HK-2 (cell line): ENCODE data around the gene TCN1.
"Not testable (repeated sequence)": the region's sequence is repeated elsewhere in the genome, so short reads cannot be mapped to it uniquely, and the experiment has no call there.

Source experiments
- DNase-seq: peaks from one replicate; pipeline ENCODE4 v3.0.0-alpha.2; 2018; ENCODE audit not compliant: unreplicated experiment

TCN1 gene

GRCh38 chr11:59866397-59866796 is at the start of gene TCN1:
Gene TCN1, minus strand, starts transcription at chr11:59866487. Its CDS starts 17 bp downstream, at chr11:59866470.
- no peak for DNase-seq

- not testable (repeated sequence) for DNase-seq
These were observed 37.3 kb upstream of the TCN1 start for GRCh38 chr11:59903569-59903968.

GRCh38 chr11:59901306-59901705 is 35.0 kb upstream of the TCN1 start:
- DNase-seq = no peak

GRCh38 chr11:59900366-59901126 is 34.3 kb upstream of the TCN1 start:
- no peak for DNase-seq

- DNase-seq = no peak
These were observed 33.2 kb upstream of the TCN1 start for GRCh38 chr11:59899532-59899931.

DNA sequence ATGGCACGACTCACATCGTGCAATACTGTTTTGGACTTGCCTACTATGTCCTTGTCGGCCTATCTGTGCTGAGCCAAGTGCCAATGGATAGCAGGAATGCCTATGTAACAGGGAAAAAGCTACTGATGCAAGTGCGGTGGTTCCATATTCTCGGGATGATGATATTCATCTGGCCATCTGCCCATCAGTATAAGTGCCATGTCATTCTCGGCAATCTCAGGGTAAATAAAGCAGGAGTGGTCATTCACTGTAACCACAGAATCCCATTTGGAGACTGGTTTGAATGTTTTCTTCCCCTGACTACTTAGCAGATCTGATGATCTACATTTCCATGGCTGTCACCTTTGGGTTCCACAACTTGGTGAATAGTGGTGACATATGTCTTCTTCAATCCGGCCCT is 32.4 kb upstream of the TCN1 start:
- no peak for DNase-seq

GRCh38 chr11:59898046-59898445 is 31.8 kb upstream of the TCN1 start:
- no peak for DNase-seq

DNA sequence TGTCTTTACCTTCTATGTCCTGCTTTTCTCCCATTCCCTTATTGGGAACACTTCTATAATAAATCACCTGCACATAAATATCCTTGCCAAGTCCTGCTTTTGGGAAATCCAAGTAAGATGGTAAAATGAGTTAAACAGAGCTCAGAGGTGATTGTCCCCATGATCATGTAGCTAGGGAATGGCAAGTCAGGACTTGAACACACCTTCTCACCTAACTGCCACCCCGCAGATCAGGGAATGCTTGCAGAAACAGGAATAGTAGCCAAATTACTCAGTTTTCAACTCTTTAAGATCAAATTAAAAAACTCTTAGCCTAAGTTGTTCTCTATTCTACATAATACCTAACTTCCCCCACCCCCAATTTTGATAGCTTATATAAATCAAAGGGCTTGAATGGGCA is 28.3 kb upstream of the TCN1 start:
- DNase-seq = no peak

DNA sequence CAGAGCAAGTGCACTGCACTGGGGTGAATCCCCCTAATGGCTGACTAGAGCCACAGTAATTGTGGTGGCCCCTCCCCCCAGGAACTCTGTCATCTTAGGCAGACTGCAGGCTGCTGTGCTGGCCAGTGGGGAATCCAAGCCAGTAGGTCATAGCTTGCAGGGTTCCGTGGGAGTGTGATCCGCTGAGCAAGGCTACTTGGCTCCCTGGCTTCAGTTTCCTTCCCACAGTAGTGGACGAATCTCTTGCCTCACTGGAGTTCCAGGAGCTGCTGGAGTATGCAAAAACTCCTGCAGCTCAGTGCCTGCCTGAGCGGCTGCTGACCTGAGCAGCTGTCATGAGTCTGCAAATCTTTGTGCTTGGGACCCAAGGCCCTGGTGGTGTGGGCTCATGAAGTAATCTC is 25.5 kb upstream of the TCN1 start:
- DNase-seq = no peak

- DNase-seq = not testable (repeated sequence)
These were observed 20.9 kb upstream of the TCN1 start for GRCh38 chr11:59887156-59887555.

GRCh38 chr11:59883597-59883996 is 17.3 kb upstream of the TCN1 start:
- no peak for DNase-seq

DNA sequence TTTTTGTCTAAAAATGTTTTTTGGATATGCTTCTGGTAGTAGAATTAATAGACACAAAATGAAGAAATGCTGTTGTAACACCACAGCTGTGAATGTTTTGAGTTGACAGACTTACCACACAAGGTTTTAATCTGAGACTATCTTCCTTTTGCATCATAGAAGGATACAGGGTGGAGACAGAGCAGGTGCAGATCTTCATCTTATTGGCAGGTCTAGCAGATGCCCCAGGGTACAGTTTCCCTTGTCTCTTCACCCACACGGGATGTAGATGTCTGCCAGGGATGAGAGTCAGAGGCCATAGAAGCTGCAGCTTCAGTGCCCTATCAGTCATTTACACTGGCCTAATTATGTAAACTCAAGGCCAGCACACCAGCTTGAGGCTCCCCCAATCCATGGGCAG is 13.3 kb upstream of the TCN1 start:
- DNase-seq = no peak

DNA sequence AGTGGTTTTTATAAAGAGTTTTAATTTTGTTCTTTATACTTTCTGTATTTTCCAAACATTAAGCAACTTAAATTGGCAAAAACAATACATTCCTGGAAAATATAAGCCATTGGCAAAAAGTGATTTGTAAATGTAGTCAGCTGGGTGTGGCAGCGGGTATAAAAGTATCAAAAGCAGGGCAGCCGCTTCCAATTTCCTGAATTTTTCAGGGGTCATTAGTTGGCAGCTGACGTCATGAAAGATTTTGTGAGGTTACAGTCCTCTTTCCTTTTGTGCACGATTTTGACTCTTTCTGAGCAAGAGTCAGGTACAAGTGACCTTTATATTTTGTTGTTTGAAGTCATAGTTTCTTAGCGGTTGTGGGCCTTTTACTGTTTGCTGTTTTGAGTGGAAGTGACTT is 12.3 kb upstream of the TCN1 start, which contains the start of gene OOSP3:
Gene OOSP3, plus strand, starts transcription at position 208 of the 400 bp plus-strand sequence. Its CDS starts 27 bp downstream, at position 235.
- DNase-seq = no peak

GRCh38 chr11:59877784-59878183 is 11.5 kb upstream of the TCN1 start:
- DNase-seq = no peak

- no peak for DNase-seq
These were observed 11.0 kb upstream of the TCN1 start for GRCh38 chr11:59877325-59877724.

DNA sequence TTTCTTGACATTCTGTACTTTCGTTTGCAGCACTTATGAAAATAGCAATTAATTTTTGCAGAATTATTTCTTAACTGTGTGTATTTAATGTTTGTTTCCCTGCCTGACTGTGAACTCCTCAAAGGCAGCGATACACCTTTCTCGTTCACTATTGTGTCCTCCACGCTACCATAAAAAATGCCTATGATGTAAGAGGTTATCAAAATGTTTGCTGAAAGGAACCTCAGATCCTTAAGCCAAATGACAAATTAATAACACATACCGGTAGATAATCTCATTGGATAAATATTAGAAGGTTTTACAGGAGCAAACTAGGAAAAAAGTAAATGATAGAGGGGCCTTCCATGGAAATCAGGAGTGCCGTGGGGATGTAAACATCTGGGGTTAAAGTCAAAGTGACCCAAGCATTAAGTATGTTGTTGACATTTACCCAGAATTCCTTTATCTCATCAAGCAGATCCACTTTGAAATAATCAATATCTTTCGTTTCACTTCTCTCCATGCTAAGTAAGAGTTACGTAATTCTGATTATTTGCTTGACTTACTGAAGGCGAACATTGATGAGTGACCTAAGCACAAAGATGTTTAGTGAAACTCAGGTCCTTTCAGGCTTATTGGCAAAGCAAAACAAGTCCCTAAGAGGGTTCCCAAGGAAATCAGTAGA is 9.7 kb upstream of the TCN1 start:
- no peak for DNase-seq

DNA sequence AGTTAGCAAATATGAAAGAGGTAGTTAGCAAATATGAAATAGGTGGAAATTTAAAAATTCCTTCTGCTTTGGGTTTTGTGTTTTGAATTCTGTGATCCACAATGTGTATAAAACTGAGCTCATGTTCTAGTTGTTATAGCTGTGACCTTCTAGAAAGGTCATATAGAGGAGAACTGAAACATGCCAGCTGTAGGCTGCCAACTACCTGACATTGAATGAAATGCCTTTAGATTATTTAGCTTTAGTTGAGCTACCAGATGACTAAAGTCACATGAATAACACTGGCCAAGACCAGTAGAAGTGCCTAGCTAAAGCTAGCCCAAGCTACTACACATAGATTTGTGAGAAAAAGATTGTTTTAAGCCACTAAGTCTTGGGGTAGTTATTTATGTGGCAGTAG is 5.8 kb upstream of the TCN1 start:
- DNase-seq = no peak

DNA sequence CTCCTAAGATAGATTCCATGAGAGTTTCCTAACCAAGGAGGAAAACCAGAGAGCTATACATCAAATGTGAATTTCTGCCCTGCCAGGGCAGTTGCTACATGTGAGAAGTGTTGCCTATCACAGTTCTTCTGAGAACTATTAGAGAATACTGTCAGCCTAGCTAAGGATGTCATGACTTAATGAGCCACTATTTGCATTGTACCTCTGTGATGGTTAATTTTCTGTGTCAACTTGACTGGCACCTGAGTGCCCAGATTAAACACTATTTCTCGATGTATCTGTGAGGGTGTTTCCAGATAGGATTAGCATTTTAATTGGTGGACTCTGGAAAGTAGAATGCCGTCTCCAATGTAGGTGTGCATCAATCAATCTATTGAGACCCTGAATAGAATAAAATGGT is 1.7 kb upstream of the TCN1 start:
- no peak for DNase-seq

GRCh38 chr11:59866836-59867235 is 549 bp upstream of the TCN1 start:
- no peak for DNase-seq

- DNase-seq = no peak
These were observed 1.3 kb downstream of the TCN1 start for GRCh38 chr11:59865031-59865430.

- no peak for DNase-seq
These were observed 4.0 kb downstream of the TCN1 start for GRCh38 chr11:59862252-59862651.

DNA sequence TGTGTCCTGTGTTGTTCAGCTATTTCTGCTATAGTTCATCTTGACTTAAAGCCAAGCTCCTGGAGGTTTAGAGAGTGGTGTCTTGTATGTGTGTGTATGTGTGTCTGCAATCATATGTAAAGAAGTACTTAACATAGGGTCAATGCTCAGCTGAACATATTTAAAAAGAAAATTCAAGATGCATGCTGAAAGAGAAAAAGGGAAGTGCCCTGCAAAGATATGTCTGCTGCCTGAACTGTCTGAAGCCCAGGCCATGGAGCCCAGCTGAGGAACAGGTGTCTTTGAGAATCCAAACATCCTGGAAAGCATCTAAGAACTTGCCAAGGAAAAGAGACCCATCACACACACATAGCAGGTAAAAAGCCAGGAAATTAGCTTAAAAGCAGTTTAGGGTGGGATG is 6.6 kb downstream of the TCN1 start:
- no peak for DNase-seq
